Right kidney (tissue), 1 donor: ENCODE measurements around the gene IFT43.

Experiments used
- DNase-seq: peaks from one replicate; pipeline ENCODE4 v3.0.0-alpha.2; 2016

The IFT43 gene

DNA sequence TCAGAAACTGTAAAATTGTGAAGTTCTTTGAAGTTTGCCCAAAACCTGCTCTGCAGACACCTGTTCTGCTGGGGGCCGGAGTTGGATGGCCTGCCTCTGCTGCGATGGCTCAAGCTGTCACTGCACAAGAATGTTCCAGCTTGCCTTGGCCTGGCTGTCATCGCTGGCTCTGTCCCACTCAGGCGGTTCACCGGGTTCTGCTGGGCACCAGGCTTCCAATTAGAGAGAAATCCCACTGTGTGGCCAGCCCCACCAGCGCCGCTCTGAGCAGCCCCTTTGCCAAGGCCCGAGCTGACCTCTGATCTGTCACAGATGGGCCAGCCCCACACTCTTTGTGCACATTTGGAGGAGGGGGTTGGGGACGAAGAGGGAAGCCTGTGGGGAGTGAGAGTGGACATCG is 94.5 kb downstream of the IFT43 start:
- no peak for DNase-seq

DNA sequence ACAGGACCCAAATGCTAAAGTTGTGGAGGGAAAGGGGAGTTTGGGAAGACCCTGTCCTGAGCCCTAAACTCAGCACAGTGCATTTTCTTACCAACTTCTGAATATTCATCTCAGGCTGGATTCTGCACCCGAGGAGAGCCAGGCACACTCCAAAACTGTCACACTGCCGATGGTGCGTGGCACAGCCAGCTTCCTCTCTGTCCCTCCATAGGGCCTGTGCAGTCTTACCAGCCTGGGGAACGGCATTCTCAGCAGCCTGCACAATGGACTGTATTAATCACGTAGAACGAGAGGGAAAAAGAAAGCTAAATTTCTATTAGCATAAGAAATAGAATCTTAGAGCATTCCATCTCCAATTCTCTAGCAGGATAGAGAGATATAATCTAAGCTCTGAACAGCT is 94.9 kb downstream of the IFT43 start:
- no peak for DNase-seq

DNA sequence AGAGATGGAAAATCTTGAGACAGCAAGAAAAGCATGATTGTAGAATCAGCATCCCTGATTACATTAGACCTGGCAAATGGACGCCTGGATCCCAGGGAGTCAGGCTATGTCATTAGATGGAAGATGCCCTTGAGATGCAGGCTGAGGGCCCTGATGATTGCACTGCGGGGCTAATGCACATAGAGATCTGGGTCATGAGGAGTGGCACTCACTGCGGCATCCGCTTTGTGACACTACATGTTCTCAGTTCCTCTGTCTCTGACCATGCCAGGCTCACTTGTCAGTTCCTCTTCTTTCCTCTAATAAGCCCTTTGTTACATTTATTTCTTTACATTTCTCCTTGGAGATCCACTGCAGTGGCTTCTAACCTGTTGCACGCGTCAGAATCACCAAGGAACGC is 96.1 kb downstream of the IFT43 start:
- DNase-seq, result no peak

DNA sequence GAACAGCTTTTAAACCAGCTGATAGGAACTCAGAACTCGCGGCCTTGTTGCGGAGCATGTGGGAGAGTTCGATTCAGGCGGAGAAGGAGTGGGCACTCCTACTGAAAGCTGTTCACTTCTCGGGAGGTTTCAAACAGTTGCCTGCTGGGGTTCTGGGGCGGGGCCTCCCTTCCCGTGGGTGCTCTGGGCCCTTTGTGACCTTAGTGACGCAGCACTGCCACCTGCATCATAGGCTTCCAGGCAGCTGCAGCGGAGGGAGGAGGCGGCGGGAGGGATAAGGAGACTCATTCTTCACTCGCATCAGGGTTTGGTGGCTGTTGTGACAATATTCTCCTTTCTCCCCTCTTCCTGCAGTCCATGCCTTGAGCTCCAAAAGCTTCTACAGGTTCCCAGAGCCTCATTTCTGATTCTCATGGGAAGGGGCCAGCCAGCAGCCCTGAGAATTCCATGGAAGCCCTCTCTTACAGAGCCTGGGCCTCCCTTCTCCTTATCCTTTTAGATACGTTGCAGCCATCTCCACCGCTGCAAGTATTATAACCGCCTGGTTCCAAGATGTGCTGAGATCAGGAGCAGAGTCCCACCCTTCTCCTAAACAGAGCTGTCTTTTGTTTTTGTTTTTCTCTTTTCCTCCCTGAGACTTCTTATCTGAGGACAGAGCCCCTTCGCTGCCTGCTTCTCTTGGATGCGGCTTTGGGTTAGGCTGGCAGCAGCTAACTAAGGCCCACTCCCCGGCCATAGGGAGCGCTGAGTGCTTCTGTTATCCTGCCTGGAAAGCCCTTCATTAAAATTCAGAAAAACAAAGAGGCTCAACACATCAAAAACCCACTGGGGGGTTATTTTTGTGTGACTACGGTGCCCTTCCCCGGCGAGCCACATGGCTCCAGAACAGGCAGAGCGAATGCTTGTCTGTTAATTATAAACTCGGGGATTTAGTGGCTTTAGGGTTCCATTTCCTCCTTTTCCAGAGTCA is 98.5 kb downstream of the IFT43 start:
- DNase-seq, result no peak

DNA sequence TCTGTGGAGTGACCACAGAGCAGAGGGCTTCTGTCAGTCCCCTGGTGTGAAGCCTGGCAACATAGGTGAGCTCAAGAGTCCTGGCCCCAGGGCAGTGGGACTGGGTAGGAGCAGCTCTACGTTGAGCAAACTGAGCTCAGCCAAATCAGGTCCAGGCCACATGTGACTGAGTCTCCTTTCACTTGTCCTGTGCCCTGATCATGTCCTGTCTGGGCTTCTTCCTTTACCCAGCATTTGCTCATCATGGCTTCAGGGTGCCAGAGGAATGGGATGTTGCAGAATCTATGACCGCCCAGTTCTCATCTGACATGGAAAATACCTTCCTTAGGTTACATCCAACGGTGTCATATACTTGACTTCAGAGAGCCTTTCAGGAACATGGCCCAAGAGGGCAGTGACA is 99.8 kb downstream of the IFT43 start:
- no peak for DNase-seq

DNA sequence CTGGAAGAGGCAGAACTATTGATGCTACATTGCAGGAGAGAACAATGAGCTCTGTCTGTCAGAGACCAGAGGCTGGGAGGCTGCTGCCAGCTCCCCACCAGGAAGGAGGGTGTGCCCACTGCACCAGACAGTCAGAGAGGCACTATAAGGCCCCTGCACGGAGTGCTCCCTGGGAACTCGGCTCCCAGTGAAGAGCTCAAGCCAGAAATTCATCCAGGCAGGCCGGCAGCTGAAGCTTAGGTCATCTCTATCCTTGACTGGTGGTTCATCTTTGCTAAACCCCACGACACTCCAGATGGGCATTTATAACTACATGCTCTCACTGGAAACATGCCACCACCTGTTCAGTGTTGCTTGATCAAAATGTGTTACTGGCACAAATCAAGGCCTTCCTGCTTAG is 101.1 kb downstream of the IFT43 start:
- no peak for DNase-seq

DNA sequence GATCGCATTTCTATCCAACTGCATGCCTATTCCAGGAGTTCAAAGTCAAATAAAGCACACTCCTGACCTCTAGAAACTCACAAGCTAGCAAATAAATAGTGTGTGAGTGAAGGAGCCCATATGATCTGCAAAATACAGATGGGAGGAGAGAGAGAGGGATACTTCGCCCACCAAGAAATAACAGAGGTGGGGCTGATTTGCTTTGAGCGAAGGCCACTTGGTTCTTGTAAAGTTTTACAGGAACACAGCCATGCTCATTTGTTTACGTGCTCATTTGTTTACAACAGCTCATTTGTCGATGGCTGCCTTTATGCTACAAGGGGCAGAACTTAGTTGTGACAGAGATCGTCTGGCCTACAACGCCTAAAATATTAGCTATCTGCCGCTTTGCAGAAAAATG is 102.8 kb downstream of the IFT43 start:
- DNase-seq, result no peak

DNA sequence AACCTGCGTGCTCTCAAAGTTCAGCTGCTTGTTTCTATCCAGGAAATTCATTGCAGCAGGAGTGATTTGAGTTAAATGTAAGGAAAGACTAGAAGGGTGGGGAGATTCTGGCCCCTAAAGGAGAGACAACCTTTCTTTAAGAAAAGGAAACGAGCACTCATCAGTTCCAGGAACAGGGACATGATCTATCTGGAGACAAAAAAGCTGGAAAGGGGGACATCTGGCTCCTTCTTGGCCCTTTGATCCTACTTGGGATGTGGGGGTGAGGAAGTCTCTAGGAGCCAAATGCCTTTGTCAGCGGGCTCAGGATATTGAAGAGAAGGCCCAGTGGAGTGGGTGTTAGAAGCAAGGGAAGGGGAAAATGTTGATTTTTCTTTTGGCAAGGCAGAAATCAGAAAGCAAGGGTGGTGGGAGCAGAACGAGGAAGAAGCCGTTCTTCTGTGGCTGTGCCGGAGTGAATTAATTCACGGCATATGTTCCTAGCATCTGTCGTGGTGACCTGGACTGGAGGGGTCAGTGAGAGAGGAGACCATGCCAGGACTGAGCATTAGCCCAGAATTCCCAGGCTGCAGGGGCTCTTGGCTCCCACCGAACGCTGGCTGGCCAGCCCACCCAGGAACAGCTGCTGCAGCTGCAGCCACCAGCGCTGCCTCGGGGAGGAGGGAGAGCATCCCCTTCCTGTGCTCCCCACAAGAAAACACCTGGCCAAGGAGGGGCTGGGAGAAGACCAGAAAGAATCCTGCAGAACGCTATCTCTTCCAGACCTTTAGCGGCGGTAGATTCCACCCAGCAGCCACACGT is 103.4 kb downstream of the IFT43 start:
- no peak for DNase-seq

DNA sequence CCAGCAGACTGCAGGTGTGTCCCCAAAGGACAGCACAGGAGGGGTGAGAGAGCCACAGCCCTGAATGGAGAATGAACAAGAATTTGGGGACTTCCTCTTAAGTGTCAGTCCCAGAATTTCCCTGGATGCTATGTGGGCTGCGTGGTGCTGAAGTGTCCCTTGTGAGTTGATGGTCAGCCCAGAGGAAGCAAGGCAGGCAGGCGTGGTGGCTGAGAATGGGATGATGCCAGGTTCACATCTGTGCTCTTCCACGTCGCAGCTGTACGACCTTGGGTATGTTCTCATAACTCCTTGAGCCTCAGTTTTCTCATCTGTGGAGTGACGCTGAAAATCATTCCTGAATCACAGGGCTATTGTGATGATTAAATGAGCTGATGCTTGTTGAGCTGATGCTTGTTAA is 104.0 kb downstream of the IFT43 start:
- no peak for DNase-seq

DNA sequence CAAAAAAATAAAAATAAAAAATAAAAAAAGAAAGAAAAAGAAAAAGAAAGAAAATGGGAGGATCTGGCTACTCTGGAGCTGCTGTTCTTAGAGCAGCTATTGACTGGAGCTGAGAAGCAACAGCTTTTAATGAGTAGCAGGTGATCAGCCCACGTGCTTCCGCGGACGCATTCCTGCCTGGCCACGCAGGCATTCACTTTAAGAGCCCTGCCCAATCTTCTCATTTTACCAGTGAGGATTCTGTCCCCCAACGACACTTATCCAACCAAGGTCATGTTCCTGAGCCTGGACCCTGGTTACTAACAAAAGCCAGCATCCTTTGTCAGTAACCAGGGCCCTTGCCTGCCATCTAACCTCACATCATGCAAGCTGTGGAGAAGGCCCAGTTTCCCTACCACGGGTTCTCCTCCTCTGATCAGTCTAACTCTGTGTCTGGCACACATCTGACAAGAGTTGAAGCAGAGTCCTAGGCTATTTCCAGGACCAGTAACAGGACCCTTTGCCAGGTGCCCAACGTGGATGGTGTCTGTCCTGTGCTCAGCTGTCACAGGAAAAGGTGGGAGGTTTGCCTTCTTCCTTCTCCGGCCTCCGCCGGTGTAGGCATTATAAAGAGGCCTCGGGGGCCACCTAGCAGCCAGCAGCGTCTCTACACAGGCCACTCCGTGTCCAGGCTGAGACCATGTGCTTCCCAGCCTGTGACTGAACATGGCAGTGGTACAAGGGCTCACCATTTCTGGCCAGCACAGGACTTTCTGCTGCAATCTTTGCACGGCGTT is 105.2 kb downstream of the IFT43 start:
- no peak for DNase-seq

DNA sequence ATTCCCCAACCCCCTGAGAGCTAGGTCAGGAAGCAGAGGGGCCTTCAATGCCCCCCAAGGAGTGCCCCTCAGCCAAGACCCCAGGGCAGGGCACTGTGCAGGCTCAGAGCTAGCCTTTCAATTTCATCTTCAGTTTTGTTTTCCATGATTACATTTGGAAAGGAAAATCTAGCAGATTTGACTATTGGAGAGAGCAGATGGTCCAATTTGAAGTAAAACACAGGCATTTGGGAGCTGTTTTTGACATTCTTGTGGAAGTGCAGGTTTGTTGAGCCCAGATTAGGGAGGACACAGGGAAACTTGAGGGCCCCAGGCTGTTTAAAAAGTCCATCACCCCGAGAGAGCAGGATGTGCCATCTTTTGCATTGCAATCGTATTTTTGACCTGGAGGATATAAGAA is 107.5 kb downstream of the IFT43 start:
- DNase-seq, result no peak

DNA sequence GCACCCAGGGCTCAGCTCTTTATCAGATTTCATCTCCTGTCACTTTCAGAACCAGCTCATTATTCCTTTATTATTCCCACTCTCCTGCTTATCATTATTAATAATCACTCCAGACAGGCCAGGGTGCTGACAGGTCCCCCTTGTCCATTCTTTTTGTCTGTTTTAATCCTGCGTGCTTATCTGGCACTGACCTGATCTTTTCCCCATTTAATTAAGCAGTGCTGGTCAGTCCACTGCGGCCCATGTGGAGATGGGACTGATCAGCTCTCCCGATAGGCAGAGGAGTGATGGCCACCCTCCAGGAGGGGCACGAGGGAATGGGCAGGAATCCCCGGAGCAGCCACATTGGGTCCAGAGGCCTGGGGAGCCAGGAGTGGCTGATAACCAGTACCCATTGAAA is 110.7 kb downstream of the IFT43 start:
- no peak for DNase-seq

DNA sequence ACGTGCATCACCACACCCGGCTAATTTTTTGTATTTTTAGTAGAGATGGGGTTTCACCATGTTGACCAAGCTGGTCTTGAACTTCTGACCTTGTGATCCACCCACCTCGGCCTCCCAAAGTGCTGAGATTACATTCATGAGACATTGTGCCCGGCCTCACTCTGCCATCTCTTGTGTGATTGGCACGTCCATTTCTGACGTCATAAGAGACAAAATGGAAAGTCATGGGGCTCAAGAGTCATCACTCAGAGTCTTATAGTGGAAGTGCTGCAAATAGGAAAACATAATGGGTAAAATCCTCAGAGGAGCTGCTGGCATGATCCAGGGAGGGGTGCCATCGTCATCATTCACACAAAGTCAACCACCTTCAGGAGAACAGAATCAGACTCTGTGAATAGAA is 112.0 kb downstream of the IFT43 start:
- DNase-seq, result no peak

DNA sequence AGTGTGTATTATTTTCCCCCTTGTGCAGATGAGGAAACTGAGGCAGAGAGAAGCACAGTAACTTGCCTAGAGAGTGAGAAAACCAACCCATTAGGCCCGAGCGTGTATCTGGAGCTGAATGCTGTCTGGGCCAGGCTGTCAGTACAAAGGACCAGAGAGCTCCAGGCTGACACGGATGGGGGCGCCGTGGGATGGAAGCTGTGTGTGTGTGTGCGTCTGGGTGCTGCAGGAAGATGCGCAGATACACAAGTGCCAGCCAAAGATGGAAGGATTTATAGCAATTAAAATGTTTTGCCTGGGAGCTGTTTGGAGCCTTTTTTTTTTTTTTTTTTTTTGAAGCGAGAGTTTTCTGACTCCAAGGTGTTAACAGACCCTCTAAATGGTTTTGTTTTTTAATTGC is 112.5 kb downstream of the IFT43 start:
- no peak for DNase-seq

DNA sequence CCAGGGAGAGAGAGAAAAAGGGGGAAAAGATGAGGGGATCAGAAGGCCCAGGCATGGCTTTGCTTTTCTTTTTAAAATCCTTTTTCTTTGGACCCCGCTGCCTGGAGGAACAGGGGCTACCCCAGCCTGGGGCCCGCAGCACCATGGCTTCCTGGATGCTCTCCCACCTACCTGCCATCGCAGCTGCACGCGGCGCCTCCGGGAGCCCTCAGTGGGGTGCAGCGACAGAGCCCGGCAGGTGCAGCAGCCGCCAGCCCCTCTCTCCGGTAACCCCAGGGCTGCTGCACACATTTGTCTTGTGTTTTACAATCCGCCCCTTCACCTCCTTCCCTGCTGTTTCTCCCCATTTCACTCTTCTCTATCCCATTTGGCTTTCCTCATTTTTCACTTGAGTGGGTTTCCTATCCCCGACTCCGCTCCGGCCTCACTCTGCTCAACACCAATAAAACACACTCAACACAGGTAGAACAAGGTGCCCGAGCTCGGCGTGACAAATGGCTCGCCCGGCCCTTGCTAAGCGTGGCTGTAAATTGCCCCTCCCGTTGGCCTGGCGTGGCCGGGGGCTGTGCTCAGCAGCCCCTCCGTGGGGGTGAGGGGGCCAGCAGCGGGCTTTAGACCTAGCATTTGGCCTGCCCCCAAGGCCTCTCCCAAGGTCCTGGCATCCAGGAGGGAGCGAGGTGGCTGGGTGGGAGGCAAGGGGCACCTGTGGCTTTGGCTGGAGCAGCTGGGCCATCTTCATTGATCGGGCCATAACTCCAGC is 113.5 kb downstream of the IFT43 start:
- DNase-seq, result no peak

DNA sequence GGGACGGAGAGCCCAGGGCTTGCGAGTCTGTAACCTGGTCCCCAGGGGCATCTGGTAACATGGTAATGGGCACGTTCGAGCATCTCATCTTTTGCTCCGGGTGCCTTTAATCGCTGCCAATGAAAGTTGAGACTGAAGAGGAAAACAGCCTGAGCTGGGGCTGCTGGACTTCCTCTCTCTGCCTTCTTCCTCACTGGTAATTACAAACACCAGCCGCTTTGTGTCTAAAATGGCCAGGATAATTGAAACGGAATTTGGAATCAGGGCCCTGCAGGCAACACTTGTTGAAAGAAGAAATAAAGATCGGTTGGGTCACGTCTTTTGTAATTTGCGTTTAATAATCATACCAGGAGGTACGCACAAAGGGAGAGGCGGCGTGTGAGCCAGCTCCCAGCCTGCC is 114.7 kb downstream of the IFT43 start:
- no peak for DNase-seq

DNA sequence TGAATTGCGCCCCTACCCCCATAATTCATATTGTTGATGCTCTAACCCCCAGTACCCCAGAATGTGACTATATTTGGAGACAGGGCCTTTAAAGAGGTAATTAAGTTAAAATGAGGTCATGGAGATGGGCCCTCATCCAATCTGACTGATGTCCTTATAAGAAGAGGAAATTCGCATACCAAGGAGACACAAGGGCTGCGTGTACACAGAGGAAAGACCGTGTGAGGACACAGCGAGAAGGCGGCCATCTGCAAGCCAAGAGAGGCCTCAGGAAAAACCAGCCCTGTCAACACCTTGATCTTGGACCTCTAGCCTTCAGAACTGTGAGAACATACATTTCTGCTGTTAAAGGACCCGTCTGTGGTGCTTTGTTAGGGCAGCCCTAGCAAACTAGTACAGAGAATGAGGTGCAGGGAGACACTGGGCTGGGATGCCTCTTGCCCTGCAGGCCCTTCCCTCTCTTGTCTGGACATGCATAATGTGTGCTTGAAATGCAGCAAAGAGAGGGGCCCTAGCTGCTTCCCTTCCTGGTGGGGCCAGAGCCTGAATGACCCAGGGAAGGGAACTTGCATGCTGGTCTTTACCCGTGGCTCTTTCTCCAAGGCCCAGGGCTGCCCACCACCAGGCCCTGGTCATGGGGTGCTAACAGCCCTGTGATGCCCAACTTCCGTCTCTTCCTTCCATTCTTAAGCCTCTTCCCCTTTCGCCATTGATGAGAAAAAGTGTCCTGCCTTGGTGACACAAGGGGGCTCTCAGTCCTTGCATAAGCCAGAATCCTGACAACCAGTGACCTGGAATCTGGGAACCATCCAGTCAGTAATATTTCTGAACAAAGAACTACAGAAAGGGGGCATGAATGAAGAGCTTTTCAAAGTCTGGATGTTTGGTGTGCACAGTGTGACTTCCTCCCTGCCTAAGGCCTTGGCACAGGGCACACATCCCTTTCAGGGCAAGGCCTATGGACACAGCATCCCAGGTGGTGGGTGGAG is 116.1 kb downstream of the IFT43 start:
- DNase-seq, result no peak

DNA sequence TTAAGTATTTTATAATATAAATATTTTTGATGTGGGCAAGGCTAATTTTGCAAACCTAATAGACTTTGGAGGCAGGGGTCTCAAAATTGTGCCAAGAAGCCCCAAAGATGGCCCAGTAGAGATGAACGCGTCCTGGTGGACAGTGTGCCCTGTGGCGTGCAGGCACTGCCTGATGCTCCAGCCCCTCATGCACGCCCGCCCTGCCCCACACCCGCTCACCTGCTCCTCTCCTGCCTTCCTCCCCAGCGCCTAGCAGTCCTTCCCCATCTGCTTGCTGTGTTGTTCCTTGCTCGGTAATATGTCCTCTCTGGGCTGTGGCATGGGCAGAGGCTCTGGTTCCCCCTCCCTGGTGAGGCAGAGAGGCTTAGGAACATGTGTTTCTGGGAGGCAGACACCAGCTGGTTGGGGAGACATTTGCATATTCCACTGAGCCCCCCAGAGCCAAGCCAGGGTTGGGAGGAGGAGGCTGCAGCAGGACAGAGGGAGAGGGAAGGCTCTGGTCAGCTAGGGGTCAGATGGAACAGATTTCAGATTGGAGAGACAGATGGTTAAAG is 119.3 kb downstream of the IFT43 start:
- DNase-seq, result no peak

DNA sequence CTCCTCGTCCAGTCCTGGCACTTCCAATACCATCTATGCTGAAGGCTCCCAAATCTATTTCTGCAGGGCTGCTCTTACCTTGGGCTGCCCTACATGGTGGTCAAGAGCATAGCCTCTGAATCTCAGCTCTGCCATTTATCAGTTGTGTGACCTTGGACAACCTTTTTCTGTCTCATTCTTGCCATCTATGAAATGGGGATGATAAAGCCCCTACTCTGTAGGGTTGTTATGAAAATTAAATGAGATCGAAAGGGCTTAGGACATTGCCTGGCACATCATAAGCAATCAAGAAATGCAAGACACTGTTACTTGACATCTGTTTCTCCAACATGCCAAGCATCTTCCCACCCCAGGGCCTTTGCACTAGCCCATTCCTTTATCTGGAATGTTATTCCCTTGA is 120.6 kb downstream of the IFT43 start:
- no peak for DNase-seq

DNA sequence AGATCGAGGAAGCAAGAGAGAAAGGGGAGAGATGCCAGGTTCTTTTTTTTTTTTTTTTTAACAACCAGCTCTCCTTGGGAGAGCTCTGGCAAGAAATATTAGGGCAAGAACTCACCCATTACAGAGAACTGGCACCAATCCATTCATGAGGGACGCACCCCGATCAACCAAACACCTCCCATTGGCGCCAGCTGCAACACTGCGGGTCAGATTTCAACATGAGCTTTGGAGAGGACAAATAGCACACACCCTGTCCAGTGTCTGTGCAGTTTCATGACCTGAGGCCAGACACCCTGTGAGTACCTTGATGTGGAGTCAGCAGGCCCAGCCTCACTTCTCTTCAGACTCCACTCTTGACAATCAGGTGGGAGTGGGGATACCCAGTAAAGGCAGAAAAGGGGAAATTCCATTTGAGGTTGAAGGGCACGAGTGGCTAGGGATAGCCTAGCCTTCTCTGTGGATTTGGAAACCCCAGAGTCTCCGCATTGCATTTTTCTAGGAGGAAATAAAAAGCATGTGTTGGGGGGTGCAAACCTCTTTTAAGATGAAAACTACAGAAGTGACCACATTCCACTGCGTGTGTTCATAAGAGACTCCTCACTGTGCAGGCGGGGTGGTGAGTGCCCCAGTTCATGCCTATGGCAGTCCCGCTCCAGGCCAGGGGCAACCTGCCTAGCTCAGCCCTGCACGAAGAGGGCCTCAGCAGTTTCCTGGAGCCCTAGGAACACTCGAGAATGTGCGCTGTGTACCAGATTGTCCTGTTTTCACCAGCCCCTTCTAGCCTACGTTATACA is 123.7 kb downstream of the IFT43 start:
- no peak for DNase-seq
